T-helper 1 cell treated with Interleukin-12 subunit alpha and Interleukin-12 subunit beta and Interleukin-4 antibody, amounts not matched to agents 30 μg/mL and 1 μg/mL, for 36 hours (primary cell): ENCODE data around the gene DENND2C.

Source experiments
- H3K27ac Mint-ChIP-seq: one replicate; pipeline ENCODE4 v1.8.0; 2021; ENCODE audit warnings: mild to moderate bottlenecking, mixed read lengths
- H3K27me3 Mint-ChIP-seq: one replicate; pipeline ENCODE4 v1.8.0; 2021; ENCODE audit warnings: low read depth, mixed read lengths
- H3K36me3 Mint-ChIP-seq: one replicate; pipeline ENCODE4 v1.8.0; 2021; ENCODE audit warnings: low read depth, mixed read lengths
- H3K4me1 Mint-ChIP-seq: one replicate; pipeline ENCODE4 v1.8.0; 2021; ENCODE audit warnings: low read depth, mixed read lengths
- H3K4me3 Mint-ChIP-seq: one replicate; pipeline ENCODE4 v1.8.0; 2021; ENCODE audit warnings: mild to moderate bottlenecking, moderate library complexity, mixed read lengths
- H3K9me3 Mint-ChIP-seq: one replicate; pipeline ENCODE4 v1.8.0; 2021; ENCODE audit warnings: mixed read lengths

The DENND2C gene

GRCh38 chr1:114660238-114660637 is 9.6 kb downstream of the DENND2C start:
- Mint-ChIP-seq H3K9me3 (no peaks in the 10 kb centered on the region), H3K27ac (no peak overlapping the region), H3K4me3 (no peak overlapping the region), H3K27me3 (peaks cover 34% of the 10 kb centered on the region), H3K4me1 (no peaks in the 10 kb centered on the region), H3K36me3 (no peaks in the 10 kb centered on the region)

- no peaks in the 10 kb centered on the region for H3K27me3 Mint-ChIP-seq
- no peaks in the 10 kb centered on the region for H3K4me1 Mint-ChIP-seq
- H3K27ac Mint-ChIP-seq = no peak overlapping the region
- H3K36me3 Mint-ChIP-seq = no peaks in the 10 kb centered on the region
- H3K4me3 Mint-ChIP-seq = no peak overlapping the region
- H3K9me3 Mint-ChIP-seq = no peaks in the 10 kb centered on the region
Measured at GRCh38 chr1:114651893-114652292, 18.0 kb downstream of the DENND2C start.

GRCh38 chr1:114648503-114648902 is 21.3 kb downstream of the DENND2C start:
- Mint-ChIP-seq H3K4me1 (no peaks in the 10 kb centered on the region), H3K27ac (no peak overlapping the region), H3K9me3 (no peaks in the 10 kb centered on the region), H3K36me3 (no peaks in the 10 kb centered on the region), H3K27me3 (no peaks in the 10 kb centered on the region), H3K4me3 (no peak overlapping the region)

- peaks cover 16% of the 10 kb centered on the region for H3K27me3 Mint-ChIP-seq
- no peaks in the 10 kb centered on the region for H3K36me3 Mint-ChIP-seq
- no peak overlapping the region for H3K4me3 Mint-ChIP-seq
- no peak overlapping the region for H3K27ac Mint-ChIP-seq
- no peaks in the 10 kb centered on the region for H3K4me1 Mint-ChIP-seq
- no peaks in the 10 kb centered on the region for H3K9me3 Mint-ChIP-seq
Measured at GRCh38 chr1:114641377-114641776, 28.5 kb downstream of the DENND2C start.

GRCh38 chr1:114638910-114639309 is 30.9 kb downstream of the DENND2C start:
- Mint-ChIP-seq H3K9me3 (no peaks in the 10 kb centered on the region), H3K4me3 (no peak overlapping the region), H3K27ac (no peak overlapping the region), H3K27me3 (peaks cover 23% of the 10 kb centered on the region), H3K4me1 (no peaks in the 10 kb centered on the region), H3K36me3 (no peaks in the 10 kb centered on the region)

GRCh38 chr1:114632427-114632826 is 37.4 kb downstream of the DENND2C start:
- peaks cover 13% of the 10 kb centered on the region for H3K27me3 Mint-ChIP-seq
- no peaks in the 10 kb centered on the region for H3K36me3 Mint-ChIP-seq
- no peak overlapping the region for H3K27ac Mint-ChIP-seq
- H3K4me1 Mint-ChIP-seq = no peaks in the 10 kb centered on the region
- H3K4me3 Mint-ChIP-seq = no peak overlapping the region
- H3K9me3 Mint-ChIP-seq = no peaks in the 10 kb centered on the region

GRCh38 chr1:114627107-114627506 is 42.7 kb downstream of the DENND2C start:
- no peak overlapping the region for H3K4me3 Mint-ChIP-seq
- no peaks in the 10 kb centered on the region for H3K4me1 Mint-ChIP-seq
- no peak overlapping the region for H3K27ac Mint-ChIP-seq
- no peaks in the 10 kb centered on the region for H3K36me3 Mint-ChIP-seq
- H3K9me3 Mint-ChIP-seq = no peaks in the 10 kb centered on the region
- no peaks in the 10 kb centered on the region for H3K27me3 Mint-ChIP-seq

- H3K4me3 Mint-ChIP-seq = no peak overlapping the region
- H3K27me3 Mint-ChIP-seq = peaks cover 9% of the 10 kb centered on the region
- no peak overlapping the region for H3K27ac Mint-ChIP-seq
- H3K9me3 Mint-ChIP-seq = no peaks in the 10 kb centered on the region
- H3K36me3 Mint-ChIP-seq = no peaks in the 10 kb centered on the region
- H3K4me1 Mint-ChIP-seq = no peaks in the 10 kb centered on the region
Measured at GRCh38 chr1:114623364-114623763, 46.5 kb downstream of the DENND2C start.

- H3K36me3 Mint-ChIP-seq = no peaks in the 10 kb centered on the region
- peaks cover 9% of the 10 kb centered on the region for H3K27me3 Mint-ChIP-seq
- no peaks in the 10 kb centered on the region for H3K4me1 Mint-ChIP-seq
- no peaks in the 10 kb centered on the region for H3K9me3 Mint-ChIP-seq
- H3K4me3 Mint-ChIP-seq = no peak overlapping the region
- no peak overlapping the region for H3K27ac Mint-ChIP-seq
Measured at GRCh38 chr1:114620419-114620818, 49.4 kb downstream of the DENND2C start.

- H3K36me3 Mint-ChIP-seq = no peaks in the 10 kb centered on the region
- no peak overlapping the region for H3K4me3 Mint-ChIP-seq
- H3K9me3 Mint-ChIP-seq = no peaks in the 10 kb centered on the region
- H3K27me3 Mint-ChIP-seq = peaks cover 14% of the 10 kb centered on the region
- no peak overlapping the region for H3K27ac Mint-ChIP-seq
- H3K4me1 Mint-ChIP-seq = no peaks in the 10 kb centered on the region
Measured at GRCh38 chr1:114618606-114619005, 51.2 kb downstream of the DENND2C start.

GRCh38 chr1:114610546-114611245 is 59.2 kb downstream of the DENND2C start:
- Mint-ChIP-seq H3K36me3 (no peaks in the 10 kb centered on the region), H3K4me3 (no peak overlapping the region), H3K4me1 (no peaks in the 10 kb centered on the region), H3K27me3 (peaks cover 15% of the 10 kb centered on the region), H3K9me3 (no peaks in the 10 kb centered on the region), H3K27ac (no peak overlapping the region)

GRCh38 chr1:114609826-114610225 is 60.0 kb downstream of the DENND2C start:
- H3K4me1 Mint-ChIP-seq = no peaks in the 10 kb centered on the region
- no peak overlapping the region for H3K4me3 Mint-ChIP-seq
- H3K27ac Mint-ChIP-seq = no peak overlapping the region
- no peaks in the 10 kb centered on the region for H3K9me3 Mint-ChIP-seq
- no peaks in the 10 kb centered on the region for H3K36me3 Mint-ChIP-seq
- H3K27me3 Mint-ChIP-seq = peaks cover 13% of the 10 kb centered on the region

GRCh38 chr1:114609026-114609425 is 60.8 kb downstream of the DENND2C start:
- Mint-ChIP-seq H3K27ac (no peak overlapping the region), H3K4me1 (no peaks in the 10 kb centered on the region), H3K36me3 (no peaks in the 10 kb centered on the region), H3K4me3 (no peak overlapping the region), H3K27me3 (peaks cover 16% of the 10 kb centered on the region), H3K9me3 (no peaks in the 10 kb centered on the region)

GRCh38 chr1:114607223-114607622 is 62.6 kb downstream of the DENND2C start:
- no peak overlapping the region for H3K27ac Mint-ChIP-seq
- H3K4me1 Mint-ChIP-seq = no peaks in the 10 kb centered on the region
- peaks cover 16% of the 10 kb centered on the region for H3K27me3 Mint-ChIP-seq
- H3K4me3 Mint-ChIP-seq = no peak overlapping the region
- H3K9me3 Mint-ChIP-seq = no peaks in the 10 kb centered on the region
- no peaks in the 10 kb centered on the region for H3K36me3 Mint-ChIP-seq

GRCh38 chr1:114597949-114598348 is 71.9 kb downstream of the DENND2C start:
- no peaks in the 10 kb centered on the region for H3K9me3 Mint-ChIP-seq
- H3K4me3 Mint-ChIP-seq = no peak overlapping the region
- no peaks in the 10 kb centered on the region for H3K4me1 Mint-ChIP-seq
- H3K27ac Mint-ChIP-seq = no peak overlapping the region
- peaks cover 8% of the 10 kb centered on the region for H3K27me3 Mint-ChIP-seq
- H3K36me3 Mint-ChIP-seq = no peaks in the 10 kb centered on the region

GRCh38 chr1:114595602-114596001 is 74.2 kb downstream of the DENND2C start:
- Mint-ChIP-seq H3K27ac (no peak overlapping the region), H3K36me3 (no peaks in the 10 kb centered on the region), H3K9me3 (no peaks in the 10 kb centered on the region), H3K27me3 (peaks cover 13% of the 10 kb centered on the region), H3K4me1 (no peaks in the 10 kb centered on the region), H3K4me3 (no peak overlapping the region)
